Stimulated activated CD4-positive, alpha-beta T cell treated with anti-CD3 and anti-CD28 coated beads, Interleukin-1b, Interleukin-23, amount 100 ng/mL, for 48 hours (primary cell): ENCODE data around the gene SLC2A6.

ENCODE experiments used
- DNase-seq: peaks from one replicate; pipeline ENCODE4 v3.0.0-alpha.2; 2020

SLC2A6 gene

DNA sequence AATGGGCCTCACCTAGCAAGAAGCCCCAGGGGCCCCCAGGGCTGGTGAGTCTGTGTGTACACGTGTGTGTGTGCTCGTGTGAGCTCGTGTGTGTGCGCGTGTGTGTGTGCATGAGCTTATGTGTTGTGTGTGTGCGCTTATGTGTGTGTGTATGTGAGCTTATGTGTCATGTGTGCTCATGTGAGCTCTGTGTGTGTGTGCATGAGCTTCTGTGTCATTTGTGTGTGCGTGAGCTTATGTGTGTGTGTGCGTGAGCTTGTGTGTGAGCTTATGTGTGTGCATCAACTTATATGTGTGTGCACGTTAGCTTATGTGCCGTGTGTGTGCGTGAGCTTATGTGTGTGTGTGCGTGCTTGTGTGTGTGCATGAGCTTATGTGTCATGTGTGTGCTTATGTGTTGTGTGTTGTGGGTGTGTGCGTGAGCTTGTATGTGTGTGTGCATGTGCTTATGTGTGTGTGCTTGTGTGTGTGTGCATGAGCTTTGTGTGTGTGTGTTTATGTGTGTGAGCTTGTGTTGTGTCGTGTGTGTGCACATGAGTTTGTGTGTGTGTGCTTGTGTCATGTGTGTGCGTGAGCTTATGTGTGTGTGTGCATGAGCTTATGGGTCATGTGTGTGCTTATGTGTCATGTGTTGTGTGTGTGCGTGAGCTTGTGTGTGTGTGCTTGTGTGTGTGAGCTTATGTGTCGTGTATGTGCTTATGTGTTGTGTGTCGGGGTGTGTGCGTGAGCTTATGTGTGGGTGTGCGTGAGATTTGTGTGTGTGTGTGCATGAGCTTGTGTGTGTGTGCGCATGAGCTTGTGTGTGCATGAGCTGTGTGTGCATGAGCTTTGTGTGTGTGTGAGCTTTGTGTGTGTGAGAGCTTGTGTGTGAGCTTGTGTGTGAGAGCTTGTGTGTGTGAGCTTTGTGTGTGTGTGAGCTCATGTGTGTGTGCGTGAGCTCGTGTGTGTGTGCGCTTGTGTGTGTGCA, 16.7 kb upstream of the SLC2A6 start:
- DNase-seq: no peak

DNA sequence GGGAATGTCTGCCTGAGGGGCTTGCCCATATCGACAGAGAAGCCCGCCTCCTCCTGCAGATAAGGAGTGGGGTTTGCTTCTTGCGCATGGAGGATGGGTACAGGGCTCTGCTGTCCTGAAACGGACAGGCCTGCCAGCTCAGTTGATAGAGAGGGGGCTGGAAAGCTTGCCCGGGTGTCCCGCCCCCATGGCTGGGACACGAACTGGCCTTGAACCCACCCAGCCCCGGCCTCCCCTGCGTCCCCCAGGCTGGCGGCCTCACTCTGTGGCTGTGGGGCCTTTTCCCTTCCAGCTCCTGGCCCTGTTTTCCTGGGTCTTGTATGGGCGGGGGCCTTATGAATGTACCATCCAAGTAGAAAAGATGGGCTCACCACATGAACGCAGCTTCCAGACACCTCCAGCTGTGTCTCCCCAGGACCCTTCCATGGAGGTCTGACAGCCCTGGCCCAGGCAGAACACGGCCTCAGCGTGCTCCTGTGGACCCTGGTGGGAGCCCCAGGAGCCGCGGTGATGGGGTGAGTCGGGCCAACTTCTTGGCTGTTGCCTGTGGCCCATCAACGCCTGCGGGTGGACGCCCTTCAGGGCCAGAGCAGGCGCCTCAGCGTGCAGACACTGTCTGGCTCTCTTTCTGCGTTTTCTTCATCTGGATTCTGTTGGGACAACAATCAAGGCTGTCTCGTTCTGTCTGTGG, 15.9 kb upstream of the SLC2A6 start:
- no peak for DNase-seq

DNA sequence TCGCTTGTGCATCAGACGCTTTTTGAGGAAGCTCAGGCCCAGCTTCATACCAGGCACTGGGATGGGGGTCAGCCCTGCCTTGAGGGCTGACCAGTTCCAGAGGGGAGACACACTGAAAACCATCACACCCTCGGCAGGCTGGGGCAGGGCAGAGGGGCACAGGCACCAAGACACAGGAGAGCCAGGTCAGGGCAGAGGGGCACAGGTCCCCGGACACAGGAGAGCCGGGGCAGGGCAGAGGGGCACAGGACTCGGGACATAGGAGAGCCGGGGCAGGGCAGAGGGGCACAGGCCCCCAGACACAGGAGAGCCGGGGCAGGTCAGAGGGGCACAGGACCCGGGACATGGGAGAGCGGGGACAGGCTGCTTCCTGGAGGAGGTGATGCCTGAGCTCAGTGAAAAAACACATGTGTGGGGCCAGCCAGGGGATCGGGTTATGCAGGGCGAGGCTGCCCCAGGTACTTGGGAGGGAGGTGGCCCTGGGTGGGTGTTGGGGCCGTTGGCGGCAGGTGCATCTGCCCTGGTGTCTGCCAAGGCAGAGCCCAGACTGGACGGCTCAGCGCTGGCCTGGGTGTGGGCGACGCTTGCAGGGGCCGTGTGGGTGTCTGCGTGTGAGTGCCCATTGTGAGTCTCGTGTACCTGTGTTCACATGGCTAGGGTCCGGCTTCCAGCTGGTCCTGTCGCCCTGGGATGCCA, 15.1 kb upstream of the SLC2A6 start:
- DNase-seq: no peak

DNA sequence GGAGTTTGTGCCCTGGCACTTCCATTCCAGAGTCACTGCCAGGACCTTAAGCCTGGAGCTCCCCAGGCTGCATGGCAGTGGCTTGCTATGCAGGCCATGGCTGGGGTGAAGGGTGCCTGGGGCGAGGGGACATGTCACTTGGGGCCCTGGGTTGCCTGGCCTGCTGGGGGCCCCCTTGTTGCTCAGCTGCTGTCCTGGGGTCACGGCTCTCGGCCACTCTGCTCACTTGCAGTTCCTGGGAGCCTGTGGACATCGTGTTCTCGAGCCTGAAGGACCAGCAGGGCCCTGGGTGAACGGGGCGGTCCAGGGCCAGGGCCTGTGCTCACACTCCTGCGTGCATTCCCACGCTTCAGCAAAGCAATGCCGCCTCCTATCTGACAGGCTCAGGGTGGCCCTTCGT, 14.5 kb upstream of the SLC2A6 start:
- DNase-seq: no peak

DNA sequence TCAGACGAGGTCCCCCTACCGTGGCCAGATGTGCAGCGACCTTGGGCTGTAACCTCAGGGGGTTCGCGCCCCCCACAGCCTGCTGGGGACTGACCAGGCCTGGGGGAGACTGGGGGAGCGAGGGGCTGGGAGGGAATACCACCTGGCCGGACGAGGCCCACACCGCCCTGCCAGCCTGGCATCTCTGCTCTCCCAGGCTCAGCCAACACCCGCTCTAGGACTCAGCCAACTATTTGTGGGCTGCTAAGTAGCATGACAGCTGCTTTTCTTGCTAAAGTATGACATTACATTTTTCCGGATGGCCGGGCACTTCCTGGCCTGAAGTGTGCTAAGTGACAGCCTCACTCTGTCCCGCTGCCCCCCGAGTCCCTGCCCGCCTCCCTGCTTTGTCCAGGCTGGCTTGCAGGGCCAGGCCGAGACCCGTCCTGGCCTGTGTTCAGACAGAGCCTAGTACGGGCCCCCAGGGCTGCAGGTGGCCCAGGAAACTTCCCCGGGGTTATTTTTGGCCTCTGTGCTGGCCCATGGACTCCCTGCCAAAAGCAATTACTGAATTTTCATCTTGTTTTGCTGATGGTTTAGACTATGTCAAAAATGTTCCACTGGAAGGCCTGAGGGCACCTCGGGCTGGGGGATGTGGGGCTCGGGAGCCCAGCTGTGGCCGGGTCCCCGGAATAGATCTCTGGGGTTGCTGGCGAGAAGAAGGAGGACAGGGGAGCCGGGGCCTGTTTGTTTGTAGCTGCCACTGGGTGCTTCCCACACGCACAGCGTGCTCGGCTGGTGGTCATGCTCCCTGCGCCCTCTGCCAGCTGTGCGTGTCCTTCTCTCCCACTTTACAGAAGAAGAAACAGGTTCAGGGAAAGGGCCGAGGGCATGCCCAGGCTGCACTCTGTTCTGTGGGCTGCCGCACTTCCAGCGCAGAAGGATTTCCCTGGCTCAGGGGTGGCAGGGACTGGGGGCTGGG, 13.4 kb upstream of the SLC2A6 start:
- no peak for DNase-seq

DNA sequence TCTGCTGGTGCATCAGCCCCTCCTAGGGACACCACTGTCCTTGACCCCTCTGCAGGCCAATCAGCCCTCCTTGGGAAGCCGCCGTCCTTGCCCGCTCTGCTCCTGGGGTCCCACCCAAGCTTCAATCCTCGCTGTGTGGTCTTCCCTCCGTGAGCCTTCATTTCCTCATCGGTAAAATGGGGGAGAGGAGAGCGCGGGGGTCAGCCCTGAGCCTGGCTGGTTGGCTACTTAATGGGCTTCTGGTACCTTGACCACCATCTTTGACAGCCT, 12.7 kb upstream of the SLC2A6 start:
- no peak for DNase-seq

DNA sequence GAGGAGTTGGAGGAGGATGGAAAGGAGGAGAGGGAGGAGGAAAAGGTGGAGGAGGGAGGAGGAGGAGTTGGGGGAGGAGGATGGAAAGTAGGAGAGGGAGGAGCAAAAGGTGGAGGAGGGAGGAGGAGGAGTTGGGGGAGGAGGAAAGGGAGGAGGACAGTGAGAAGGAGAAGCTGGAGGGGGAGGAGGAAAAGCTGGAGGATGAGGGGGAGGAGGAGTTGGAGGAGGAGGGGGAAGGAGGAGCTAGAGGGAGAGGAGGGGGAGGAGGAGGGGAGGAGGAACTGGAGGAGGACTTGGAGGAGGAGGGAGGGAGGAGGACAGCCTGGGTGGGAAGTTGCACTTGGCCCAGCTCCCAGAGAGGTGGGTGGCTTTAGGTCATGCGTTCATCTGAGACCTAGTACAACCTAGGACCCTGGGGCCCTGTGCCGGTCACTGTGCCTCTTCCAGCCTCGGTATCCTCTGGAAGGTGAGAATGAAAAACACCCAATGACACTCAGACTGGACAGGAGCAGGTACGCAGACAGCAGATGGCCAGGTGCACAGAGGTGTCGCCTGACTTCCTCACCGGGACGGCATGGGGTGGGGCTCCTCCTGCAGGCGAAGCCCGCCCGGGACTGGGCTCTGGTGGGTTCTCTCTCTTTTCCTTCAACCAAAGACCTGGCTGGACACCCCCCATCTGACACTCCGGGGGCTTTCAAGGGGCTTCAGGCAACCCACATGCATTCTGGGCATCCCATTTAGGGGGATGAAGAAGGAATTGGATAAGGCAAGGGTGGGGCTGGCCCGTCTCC, 12.2 kb upstream of the SLC2A6 start:
- no peak for DNase-seq

DNA sequence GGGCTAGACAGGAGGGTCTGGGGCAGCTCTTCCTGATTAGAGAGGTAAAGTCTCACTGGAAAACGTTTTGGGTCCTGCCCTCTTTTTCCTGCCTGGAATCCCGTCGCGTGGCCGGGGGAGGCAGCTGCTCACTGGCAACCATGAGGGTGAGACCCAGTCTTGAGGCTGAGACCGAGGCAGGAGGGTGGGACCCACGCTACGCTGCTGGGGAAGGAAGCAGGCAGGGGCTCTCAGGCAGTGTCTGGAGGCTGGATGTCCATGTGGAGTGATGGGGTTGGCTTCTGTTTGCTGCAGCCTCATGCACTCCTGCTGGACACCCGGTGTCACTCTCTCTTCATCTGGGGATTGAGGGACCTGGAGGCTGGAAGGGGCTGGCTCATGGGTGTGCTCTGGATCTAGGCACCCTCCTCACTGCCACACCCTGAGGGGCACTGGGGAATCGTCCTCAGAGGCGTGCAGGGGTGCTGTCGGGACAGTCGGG, 11.3 kb upstream of the SLC2A6 start:
- no peak for DNase-seq

DNA sequence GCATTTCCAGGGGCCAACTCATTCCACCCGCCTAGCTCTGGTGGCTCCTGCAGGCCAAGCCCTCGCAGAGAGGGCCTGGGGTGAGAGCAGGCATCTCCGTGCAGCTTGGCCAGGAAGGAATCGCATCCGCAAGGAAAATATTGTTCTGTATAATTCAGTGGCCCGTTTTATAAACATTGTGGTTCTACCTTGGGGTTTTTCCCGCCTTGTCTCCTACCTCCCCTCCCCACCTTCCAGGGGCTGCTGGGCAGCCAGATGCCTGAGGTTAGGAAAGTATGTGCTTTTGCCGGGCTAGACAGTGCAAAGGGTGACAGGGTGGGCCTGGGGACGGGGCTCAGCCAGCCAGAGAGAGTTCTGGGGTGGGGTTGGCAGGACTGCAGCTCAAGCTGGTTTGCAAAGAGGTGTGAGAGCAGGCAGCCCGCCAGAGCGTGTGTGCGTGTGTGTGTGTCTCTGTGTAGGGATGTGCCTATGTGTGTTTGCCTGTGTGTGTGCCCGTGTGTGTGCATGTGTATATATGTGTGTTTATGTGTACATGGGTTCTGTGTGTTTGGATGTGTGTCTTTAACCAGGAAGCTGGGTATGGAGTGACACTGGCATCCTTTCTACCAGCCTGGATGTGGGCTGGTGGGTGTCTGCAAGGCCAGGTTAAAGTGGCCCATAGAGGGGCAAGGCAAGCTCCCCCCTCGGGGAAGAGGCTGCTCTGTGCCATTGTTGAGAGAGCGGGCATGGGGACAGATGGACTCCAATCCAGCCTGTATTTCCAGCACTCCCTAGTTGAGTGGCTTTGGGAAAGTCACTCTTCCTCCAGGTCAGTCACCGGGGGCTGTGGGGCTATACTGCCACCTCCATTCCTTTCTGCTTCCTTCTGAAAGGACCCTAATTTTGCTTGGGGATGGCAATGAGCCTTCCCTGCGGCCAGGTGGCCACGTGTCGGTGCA, 10.6 kb upstream of the SLC2A6 start:
- DNase-seq: no peak

DNA sequence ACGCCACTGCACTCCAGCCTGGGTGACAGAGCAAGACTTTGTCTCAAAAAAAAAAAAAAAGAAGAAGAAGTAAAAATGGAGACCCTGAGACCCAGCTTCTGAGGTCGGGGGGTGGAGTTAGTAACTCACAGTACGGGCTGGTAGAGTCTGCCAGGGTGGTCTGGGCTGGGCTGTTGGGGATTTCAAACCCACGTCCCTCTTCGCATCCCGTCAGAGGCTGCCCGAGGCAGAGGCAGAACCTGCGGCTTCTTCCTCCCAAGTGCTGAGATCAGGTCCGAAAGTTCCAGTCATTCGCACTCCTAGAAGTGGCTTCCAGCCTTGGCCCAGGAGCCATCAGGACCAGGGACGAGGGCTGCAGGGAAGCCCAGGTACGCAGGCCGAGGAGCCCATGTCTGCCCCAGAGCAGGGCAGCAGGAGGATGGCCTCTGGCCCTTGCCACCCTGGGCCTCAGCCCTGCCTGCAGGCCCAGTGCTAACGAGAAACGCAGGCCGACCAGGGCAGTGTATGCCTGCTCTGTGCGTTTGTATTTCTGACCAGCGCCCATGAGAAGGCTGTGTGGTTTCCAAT, 9.9 kb upstream of the SLC2A6 start:
- no peak for DNase-seq

DNA sequence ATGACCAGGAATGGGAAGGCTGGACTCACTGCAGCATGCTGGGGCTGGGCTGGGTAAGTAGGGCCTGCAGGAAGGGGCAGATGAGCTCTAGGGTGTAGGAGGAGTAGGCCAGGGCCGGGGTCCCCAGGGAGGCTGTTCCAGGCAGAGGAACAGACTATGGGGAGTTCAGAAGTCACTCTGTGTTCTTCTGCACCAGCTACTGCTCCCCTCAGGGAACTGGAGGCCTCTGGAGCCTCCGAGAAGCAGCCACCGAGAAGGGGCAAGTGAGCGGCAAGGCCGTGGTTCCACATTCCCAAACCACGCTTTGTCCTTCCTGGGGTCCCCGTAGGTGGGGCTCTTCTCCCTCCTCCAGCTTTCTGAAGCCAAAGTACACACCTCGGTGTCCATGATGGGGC, 8.4 kb upstream of the SLC2A6 start:
- no peak for DNase-seq

DNA sequence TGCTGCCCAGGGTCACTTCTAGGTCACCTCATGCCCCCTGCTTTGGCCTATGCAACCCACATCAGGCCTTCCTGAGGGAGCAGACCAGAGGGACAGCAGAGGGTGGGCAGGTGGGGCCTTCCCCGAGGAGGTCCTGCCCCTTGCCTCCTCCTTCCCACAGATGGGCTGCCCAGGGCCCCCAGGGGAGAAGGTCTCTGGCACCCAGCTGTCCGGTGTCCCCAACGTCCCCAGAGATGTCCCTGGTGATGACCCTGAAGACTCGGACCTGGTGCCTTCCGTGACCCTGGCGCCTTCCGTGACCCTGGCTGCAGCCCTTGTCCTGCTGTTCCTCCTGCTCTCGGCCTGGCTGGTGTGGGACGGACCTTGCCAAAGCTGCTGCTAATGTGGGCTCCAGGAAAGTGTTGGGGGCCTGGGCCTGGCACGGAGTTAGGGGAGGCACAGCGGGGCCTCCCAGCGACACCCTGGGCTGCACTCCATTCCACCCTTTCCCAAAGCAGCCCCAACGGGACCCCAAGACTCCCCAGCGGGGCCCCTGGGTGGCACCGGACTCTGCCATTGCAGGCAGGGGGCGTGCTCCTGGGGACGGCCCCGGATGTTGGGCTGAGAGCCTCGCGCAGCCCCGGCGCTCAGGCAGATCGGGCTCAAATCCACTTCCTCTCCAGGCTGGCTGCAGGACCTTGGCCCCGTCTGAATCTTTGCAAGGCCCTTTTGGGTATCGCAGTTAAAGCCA, 6.8 kb upstream of the SLC2A6 start:
- no peak for DNase-seq

DNA sequence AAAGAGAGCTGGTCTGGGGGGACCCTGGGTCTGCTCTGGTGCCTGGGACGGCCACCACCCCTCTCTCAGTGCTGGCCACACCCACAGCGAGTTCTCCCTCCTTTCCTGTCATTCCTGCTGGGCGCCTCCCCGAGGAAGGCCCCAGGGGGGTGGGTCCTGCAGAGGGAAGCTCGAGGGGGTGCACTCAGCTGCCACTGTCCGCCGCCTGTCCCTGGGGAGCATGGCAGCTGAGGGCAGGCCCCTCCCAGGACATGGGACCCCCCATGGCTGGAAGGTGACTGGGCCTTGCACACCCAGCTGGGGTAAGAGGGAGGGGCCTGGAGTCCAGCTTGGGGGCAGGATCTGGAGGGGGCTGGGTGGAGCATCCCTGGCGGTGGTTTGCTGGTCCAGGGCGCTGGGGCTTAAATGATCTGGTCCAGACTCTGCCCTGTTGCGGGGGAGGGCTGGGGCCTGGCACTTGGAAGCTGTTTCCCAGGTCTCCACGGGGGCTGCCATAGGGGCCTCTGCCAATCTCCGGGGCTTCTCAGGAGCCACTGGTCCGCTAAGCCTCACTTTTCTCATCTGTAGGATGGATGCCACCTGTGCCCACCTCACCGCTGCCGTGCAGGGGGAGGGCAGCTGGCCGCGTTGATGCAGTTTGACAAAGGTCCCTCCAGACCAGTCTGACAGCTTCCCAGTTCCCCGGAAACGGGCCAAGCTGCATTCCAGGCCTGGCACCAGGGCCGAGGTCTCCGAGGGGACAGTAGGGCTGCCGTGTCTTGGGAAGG, 6.0 kb upstream of the SLC2A6 start:
- no peak for DNase-seq

DNA sequence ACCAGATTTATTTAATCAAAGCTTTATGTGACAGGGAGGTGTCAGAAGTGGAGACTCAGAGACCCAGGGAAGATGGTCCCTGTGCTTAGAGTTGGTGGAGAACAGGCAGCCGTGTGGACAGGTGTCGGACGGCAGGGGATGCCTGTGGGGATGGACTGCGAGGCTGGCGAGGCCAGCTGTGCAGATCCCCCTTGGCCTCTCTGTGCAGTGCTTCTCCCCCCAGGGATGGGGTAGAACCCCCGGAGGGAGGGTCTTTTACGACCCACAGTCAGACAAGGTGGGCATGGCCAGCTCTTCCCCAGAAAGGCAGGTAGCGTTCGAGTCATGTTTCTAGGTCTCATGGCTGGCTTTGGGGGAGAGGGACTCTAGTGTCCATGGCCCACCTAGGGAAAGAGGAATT, 4.7 kb upstream of the SLC2A6 start:
- no peak for DNase-seq

DNA sequence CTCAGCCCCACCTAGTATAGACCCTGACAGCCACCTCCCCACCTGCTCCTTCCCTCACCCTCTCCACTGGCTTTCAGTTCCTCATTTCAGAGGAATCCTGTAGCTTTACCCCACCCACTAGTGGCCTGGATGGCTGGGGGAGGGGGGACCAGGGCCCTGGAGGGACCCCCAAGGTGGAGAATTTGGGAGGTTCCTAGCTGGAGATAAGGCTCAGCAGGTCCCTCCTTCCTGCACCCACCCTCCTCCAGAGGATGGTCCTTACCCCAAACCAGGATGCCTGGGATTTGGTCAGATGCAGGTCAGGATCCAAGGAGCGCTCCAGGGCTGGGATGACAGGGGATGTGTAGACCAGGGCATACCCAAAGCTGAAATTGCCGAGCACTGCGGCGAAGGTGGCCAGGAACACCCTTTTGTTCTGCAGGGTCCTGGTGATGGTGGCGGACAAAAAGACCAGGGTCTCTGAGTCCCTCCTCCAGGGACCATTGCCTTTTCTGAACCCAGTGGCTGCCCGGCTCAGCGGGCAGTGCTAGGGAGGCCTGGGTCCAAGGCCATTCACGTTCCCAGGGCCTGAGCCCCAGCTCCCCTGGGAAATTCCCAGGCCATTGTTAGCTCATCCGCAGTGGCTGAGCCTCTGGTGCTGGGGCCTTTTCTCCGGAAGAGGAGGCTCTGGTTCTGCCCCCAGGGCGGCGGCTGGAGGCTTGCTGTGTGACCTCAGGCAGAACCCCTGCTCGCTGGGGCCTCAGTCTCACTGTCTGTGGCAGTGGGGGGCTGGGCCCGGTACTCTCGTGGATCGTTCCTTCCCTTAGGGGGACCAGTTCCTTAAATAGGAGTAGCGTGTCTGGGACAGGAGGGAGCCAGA, 678 bp downstream of the SLC2A6 start:
- DNase-seq: no peak

DNA sequence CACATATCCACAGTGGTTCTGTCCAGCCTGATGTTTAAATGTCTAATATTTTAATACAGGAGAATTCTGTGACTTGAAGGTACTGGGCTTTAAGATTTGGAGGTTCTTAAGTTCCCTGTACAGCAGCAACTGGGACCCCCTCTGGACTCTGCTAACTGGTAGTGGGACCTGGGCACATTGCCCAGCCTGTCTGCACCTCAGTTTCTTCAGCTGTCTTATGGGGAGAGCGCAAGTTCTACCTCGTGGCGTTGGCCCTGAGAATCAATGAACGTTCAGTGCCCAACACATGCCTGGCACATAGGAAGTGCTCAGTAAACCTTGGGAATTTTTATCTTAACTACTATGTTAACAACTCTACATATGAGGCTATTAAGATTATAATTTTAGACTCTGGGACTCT, 1.4 kb downstream of the SLC2A6 start:
- DNase-seq: no peak

DNA sequence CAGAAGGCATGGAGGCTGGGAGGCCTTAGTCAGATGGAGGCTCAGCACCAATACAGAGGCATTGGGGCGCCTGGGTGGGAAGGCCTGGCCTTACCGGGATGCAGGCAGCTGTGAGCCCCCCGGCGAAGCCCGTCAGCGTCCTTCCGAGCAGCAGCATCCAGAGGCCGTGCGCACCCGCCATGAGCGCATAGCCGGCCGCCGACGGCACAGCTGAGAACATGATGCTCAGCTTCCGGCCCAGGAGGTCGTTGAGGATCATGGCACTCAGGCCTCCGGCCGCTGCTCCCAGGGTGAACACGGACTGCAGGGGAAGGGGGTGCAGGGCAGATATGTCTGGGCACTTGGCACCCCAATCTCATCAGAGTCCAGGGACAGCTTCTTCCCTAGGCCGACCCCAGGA, 2.0 kb downstream of the SLC2A6 start:
- no peak for DNase-seq
